OCI-LY3 (cell line): ENCODE measurements around the gene SLC24A1.
"Not testable (repeated sequence)": the region's sequence is repeated elsewhere in the genome, so short reads cannot be mapped to it uniquely, and the experiment has no call there.

Experiments
- H2AFZ ChIP-seq: fragments of 200-600, 300-600 bp; shearing (Covaris generic); 2 replicates; pipeline ENCODE4 v1.6.0; 2014; ENCODE audit warnings: antibody characterized with exemption, low read depth, low read length
- H3K27ac ChIP-seq: fragments of 200-600, 300-600 bp; sonication (generic); 2 replicates; pipeline ENCODE4 v1.5.1; 2014; ENCODE audit warnings: mild to moderate bottlenecking, low read length, moderate library complexity, mixed read lengths
- H3K27me3 ChIP-seq: fragments of 200-600, 300-600 bp; sonication (generic); 2 replicates; pipeline ENCODE4 v1.6.1; 2014; ENCODE audit warnings: low read depth, low read length, mixed read lengths
- H3K36me3 ChIP-seq: fragments of 200-600, 300-600 bp; sonication (generic); replicated peaks from 2 replicates; pipeline ENCODE3; 2014; ENCODE audit warnings: low read depth, low read length, mixed read lengths
- H3K4me1 ChIP-seq: fragments of 300-600, 200-600 bp; sonication (generic); 2 replicates; pipeline ENCODE4 v1.6.1; 2014; ENCODE audit warnings: low read length, mixed read lengths
- H3K4me2 ChIP-seq: fragments of 200-600, 300-600 bp; sonication (generic); 2 replicates; pipeline ENCODE4 v1.6.1; 2014; ENCODE audit warnings: low read length, mixed read lengths
- H3K4me3 ChIP-seq: fragments of 300-600, 200-600 bp; sonication (generic); 2 replicates; pipeline ENCODE4 v1.5.1; 2014; ENCODE audit warnings: antibody characterized with exemption, mild to moderate bottlenecking, low read length, moderate library complexity
- H3K79me2 ChIP-seq: fragments of 300-600, 200-600 bp; shearing (Covaris generic); 2 replicates; pipeline ENCODE4 v1.6.1; 2014; ENCODE audit warnings: mild to moderate bottlenecking, low read length, mixed read lengths
- H3K9ac ChIP-seq: fragments of 300-600, 200-600 bp; shearing (Covaris generic); 2 replicates; pipeline ENCODE4 v1.6.0; 2014; ENCODE audit warnings: mild to moderate bottlenecking, low read length, moderate library complexity
- H3K9me3 ChIP-seq: fragments of 200-600, 300-600 bp; shearing (Covaris generic); 2 replicates; pipeline ENCODE4 v1.6.1; 2014; ENCODE audit warnings: low read length, mixed read lengths; ENCODE audit not compliant: insufficient read depth
- H4K20me1 ChIP-seq: fragments of 200-600, 300-600 bp; sonication (generic); 2 replicates; pipeline ENCODE4 v1.6.1; 2016; ENCODE audit warnings: low read length, mixed read lengths; ENCODE audit not compliant: insufficient read depth
- EZH2phosphoT487 ChIP-seq: fragments of 200-600 bp; shearing (Covaris generic); IDR thresholded peaks from 2 replicates; pipeline ENCODE4 v1.6.1; 2018; ENCODE audit warnings: antibody characterized with exemption, mixed run types, low read depth
- TF ChIP-seq, protein P1 (sequence below): fragments of 200-600, 300-600 bp; sonication (generic); IDR thresholded peaks from 2 replicates; pipeline ENCODE4 v1.5.1; 2014; ENCODE audit warnings: antibody characterized with exemption, low read length, low read depth

The SLC24A1 gene

DNA sequence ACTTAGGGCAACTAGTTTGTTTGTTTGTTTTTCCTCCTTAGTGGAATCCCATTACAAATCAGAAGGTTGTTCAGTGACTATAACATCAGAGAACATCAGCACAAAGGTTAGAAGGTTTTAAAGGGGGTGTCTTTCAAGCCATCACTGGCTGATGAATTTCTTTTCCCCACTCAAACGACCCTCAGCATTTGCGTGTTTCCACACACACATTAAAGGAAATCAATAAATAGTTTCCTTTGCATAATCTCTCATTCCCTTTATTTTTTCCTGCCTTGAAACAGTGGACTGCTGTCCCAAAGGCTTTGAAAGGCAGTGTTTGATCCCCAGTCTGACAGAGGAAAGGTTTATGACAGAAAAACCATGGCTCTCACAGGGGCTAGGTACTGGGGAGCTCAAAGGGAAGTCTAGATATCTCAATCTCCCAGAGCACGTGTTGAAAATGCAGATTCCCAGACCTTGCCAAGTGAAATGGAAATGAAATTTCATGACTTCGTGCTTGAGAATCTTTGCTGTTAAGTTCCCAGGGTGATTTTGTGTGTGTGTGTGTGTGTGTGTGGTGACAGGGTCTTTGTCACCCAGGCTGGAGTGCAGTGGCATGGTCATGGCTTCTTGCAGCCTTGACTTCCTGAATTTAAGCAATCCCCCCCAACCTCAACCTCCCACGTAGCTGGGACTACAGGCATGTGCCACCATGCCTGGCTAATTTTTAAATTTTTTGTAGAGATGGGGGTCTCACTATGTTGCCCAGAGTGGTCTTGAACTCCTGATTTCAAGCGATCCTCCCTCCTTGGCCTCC, 8.6 kb upstream of the SLC24A1 start:
- no peak overlapping the region for H3K9ac ChIP-seq
- H3K4me3 ChIP-seq = no peak overlapping the region
- TF ChIP-seq, protein P1, sequence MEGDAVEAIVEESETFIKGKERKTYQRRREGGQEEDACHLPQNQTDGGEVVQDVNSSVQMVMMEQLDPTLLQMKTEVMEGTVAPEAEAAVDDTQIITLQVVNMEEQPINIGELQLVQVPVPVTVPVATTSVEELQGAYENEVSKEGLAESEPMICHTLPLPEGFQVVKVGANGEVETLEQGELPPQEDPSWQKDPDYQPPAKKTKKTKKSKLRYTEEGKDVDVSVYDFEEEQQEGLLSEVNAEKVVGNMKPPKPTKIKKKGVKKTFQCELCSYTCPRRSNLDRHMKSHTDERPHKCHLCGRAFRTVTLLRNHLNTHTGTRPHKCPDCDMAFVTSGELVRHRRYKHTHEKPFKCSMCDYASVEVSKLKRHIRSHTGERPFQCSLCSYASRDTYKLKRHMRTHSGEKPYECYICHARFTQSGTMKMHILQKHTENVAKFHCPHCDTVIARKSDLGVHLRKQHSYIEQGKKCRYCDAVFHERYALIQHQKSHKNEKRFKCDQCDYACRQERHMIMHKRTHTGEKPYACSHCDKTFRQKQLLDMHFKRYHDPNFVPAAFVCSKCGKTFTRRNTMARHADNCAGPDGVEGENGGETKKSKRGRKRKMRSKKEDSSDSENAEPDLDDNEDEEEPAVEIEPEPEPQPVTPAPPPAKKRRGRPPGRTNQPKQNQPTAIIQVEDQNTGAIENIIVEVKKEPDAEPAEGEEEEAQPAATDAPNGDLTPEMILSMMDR = no peak
- no peak for TF ChIP-seq EZH2phosphoT487
- H3K4me1 ChIP-seq = peaks cover 16% of the 10 kb centered on the region
- H3K36me3 ChIP-seq = no peaks in the 10 kb centered on the region
- no peaks in the 10 kb centered on the region for H3K9me3 ChIP-seq
- peaks cover 19% of the 10 kb centered on the region for H3K79me2 ChIP-seq
- H2AFZ ChIP-seq = no peak overlapping the region
- H4K20me1 ChIP-seq = no peaks in the 10 kb centered on the region
- H3K4me2 ChIP-seq = no peak overlapping the region
- no peak overlapping the region for H3K27ac ChIP-seq
- peaks cover 10% of the 10 kb centered on the region for H3K27me3 ChIP-seq

DNA sequence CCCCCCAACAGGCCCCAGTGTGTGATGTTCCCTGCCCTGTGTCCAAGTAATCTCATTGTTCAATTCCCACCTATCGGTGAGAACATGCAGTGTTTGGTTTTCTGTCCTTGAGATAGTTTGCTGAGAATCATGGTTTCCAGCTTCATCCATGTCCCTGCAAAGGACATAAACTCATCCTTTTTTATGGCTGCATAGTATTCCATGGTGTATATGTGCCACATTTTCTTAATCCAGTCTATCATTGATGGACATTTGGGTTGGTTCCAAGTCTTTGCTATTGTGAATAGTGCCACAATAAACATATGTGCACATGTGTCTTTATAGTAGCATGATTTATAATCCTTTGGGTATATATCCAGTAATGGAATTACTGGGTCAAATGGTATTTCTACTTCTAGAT, 5.9 kb upstream of the SLC24A1 start:
- not testable (repeated sequence) for H3K36me3 ChIP-seq, H3K79me2 ChIP-seq, H3K4me2 ChIP-seq, H4K20me1 ChIP-seq, H3K4me3 ChIP-seq, H3K4me1 ChIP-seq, H3K27ac ChIP-seq, H3K9me3 ChIP-seq, H2AFZ ChIP-seq, H3K9ac ChIP-seq
- H3K27me3 ChIP-seq = peaks cover 31% of the 10 kb centered on the region

DNA sequence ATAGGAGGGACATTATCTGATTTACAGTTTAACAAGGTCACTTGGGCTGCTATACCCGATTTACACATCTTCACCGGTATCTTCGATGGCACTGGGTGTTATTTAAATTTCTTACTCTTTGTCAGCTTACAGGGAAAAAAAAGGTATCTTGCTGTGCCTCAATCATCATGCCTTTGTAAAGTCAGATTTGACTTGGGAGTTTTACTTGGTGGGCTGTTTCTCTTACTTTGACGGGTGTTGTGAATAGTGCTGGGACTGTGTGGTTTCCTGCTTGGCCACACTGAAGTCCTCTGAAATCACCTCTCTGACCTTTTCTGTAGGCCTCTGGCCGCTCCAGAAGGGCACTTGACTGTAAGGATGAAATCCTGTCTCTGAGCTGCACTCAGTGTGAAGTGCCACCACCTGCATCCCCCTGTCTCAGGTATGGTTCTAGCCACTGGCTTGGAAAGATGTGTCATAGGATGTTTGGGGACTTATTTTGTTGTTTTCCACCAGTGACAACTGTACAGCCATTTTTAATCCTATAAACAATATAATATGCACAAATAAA, 3.1 kb upstream of the SLC24A1 start:
- no peak for TF ChIP-seq EZH2phosphoT487
- TF ChIP-seq, protein P1 = no peak
- H3K4me2 ChIP-seq = no peak overlapping the region
- no peak overlapping the region for H3K27ac ChIP-seq
- no peak overlapping the region for H3K4me3 ChIP-seq
- H2AFZ ChIP-seq = no peak overlapping the region
- H3K79me2 ChIP-seq = no peaks in the 10 kb centered on the region
- no peaks in the 10 kb centered on the region for H3K9me3 ChIP-seq
- peaks cover 12% of the 10 kb centered on the region for H4K20me1 ChIP-seq
- H3K9ac ChIP-seq = no peak overlapping the region
- peaks cover 53% of the 10 kb centered on the region for H3K27me3 ChIP-seq
- H3K4me1 ChIP-seq = no peaks in the 10 kb centered on the region
- no peaks in the 10 kb centered on the region for H3K36me3 ChIP-seq

DNA sequence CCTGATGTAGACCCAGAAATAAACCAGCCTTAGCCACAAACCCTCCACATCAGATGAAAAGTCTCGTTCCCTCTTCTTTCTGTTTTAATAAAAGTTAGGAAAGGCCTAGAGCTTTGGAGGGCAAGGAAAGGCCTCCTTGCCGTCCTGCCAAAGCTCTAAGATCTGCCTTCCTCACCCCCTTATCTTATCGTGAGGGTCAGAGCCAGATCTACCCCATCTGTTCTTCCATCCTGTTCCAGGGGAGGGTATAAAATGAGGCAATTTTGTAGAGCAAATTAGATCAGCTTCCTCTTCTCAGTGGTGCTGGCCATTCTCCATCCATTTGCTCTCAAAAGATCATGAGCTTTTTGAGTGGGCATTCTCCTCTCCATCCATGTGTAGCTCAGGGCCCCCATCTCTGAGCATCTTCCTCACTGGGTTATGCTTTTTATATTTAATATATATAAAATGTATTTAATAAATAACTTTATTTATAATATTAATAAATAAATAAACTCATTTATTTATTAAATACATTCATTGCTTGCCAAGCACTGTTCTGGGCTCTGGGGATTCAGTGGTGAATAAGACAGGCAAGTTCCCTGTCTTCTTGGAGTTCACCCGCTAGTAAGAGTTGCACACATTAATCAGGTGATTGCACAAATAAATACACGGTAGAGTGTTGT, 2.0 kb upstream of the SLC24A1 start:
- Histone ChIP-seq H3K9me3 (no peaks in the 10 kb centered on the region), H3K4me1 (no peaks in the 10 kb centered on the region), H3K4me2 (no peak overlapping the region), H3K27me3 (peaks cover 58% of the 10 kb centered on the region), H3K9ac (no peak overlapping the region), H3K4me3 (no peak overlapping the region), H4K20me1 (peaks cover 21% of the 10 kb centered on the region), H3K36me3 (no peaks in the 10 kb centered on the region), H3K79me2 (no peaks in the 10 kb centered on the region), H3K27ac (no peak overlapping the region), H2AFZ (no peak overlapping the region)
- TF ChIP-seq, protein P1 = no peak
- TF ChIP-seq EZH2phosphoT487 = no peak
